OCI-LY7 (cell line): ENCODE data around the gene PSMD5. TPM values are rescaled to one million over a fixed set of nuclear protein-coding genes. Genes with fewer than 3 reads are reported as not detected.

Experiments used
- BruUV-seq: library from RNA; stranded (reverse); fragments of 400-500 nt; replicated peaks from 2 replicates; lab custom pipeline; 2021; lab: Mats Ljungman, UMichigan
- CTCF ChIA-PET: fragments of 300-600 bp; sonication (Branson Sonifier 250); formaldehyde crosslinking; loops from one replicate; lab custom pipeline; 2022; ENCODE audit warnings: antibody characterized with exemption; ENCODE audit not compliant: unreplicated experiment; lab: Charles Lee
- POLR2A ChIA-PET: fragments of 300-600 bp; sonication (Branson Sonifier 250); formaldehyde crosslinking; loops from one replicate; lab custom pipeline; 2022; ENCODE audit warnings: antibody characterized with exemption; lab: Charles Lee
- DNase-seq: peaks from one replicate; pipeline ENCODE4 v3.0.0-alpha.2; 2015; ENCODE audit warnings: low spot score
- H2AFZ ChIP-seq: fragments of 200-600 bp; sonication (generic), shearing (Covaris generic); 2 replicates; pipeline ENCODE4 v1.6.1; 2014; ENCODE audit warnings: mild to moderate bottlenecking, antibody characterized with exemption, low read length, moderate library complexity
- H3K27ac ChIP-seq: fragments of 200-600 bp; sonication (generic); 2 replicates; pipeline ENCODE4 v1.5.1; 2014; ENCODE audit warnings: mixed run types, low read depth, mild to moderate bottlenecking, moderate library complexity, low read length, inconsistent platforms; ENCODE audit not compliant: poor library complexity, severe bottlenecking
- H3K36me3 ChIP-seq: fragments of 200-600 bp; sonication (generic); 2 replicates; pipeline ENCODE4 v1.6.1; 2014; ENCODE audit warnings: mild to moderate bottlenecking, antibody characterized with exemption, low read length, moderate library complexity, mixed read lengths; ENCODE audit not compliant: insufficient read depth
- H3K4me1 ChIP-seq: fragments of 200-600 bp; sonication (generic); 2 replicates; pipeline ENCODE4 v1.5.1; 2014; ENCODE audit warnings: mild to moderate bottlenecking, low read length; ENCODE audit not compliant: insufficient read depth, poor library complexity, severe bottlenecking
- H3K4me2 ChIP-seq: fragments of 200-600 bp; sonication (generic); 2 replicates; pipeline ENCODE4 v1.6.1; 2014; ENCODE audit warnings: mild to moderate bottlenecking, low read length
- H3K4me3 ChIP-seq: fragments of 200-600 bp; sonication (generic); 2 replicates; pipeline ENCODE4 v1.5.1; 2014; ENCODE audit warnings: mild to moderate bottlenecking, low read depth, low read length; ENCODE audit not compliant: poor library complexity, severe bottlenecking
- H3K79me2 ChIP-seq: fragments of 200-600 bp; sonication (generic); 2 replicates; pipeline ENCODE4 v1.6.1; 2016; ENCODE audit warnings: low read depth, mild to moderate bottlenecking, low read length, moderate library complexity, mixed read lengths; ENCODE audit not compliant: insufficient read depth
- H3K9me2 ChIP-seq: fragments of 200-600 bp; sonication (generic); 2 replicates; pipeline ENCODE4 v1.6.1; 2016; ENCODE audit warnings: mild to moderate bottlenecking, low read length, mixed read lengths; ENCODE audit not compliant: insufficient read depth
- H3K9me3 ChIP-seq: fragments of 200-600 bp; sonication (generic); 2 replicates; pipeline ENCODE4 v1.6.1; 2014; ENCODE audit warnings: mild to moderate bottlenecking, mixed run types, low read length, mixed read lengths
- H4K20me1 ChIP-seq: fragments of 200-600 bp; sonication (generic); 2 replicates; pipeline ENCODE4 v1.6.1; 2014; ENCODE audit warnings: mild to moderate bottlenecking, antibody characterized with exemption, low read length, moderate library complexity, mixed read lengths; ENCODE audit not compliant: insufficient read depth
- EZH2phosphoT487 ChIP-seq: fragments of 200-600 bp; sonication (generic); IDR thresholded peaks from 2 replicates; pipeline ENCODE4 v1.6.1; 2018; ENCODE audit warnings: low read depth, borderline replicate concordance, mild to moderate bottlenecking, mixed run types, antibody characterized with exemption, low read length, moderate library complexity, mixed read lengths
- intact Hi-C: fragments of 100-400 bp; cut with micrococcal nuclease; formaldehyde crosslinking; loops from one replicate; pipeline ENCODE4 v1.10.0; 2022; ENCODE audit not compliant: unreplicated experiment
- total RNA-seq, 2 experiments: library from RNA; depleted of rRNA in 1 of 2; stranded (reverse); fragments of >200 nt in 1 of 2; shearing (Covaris generic) in 1 of 2; gene quantifications; 2 replicates each; pipeline ENCODE4 v1.2.3, GENCODE V29; 2014 to 2022
- TF ChIP-seq, protein P1 (sequence below): fragments of 200-600 bp; sonication (generic); conservative IDR thresholded peaks from 2 replicates; pipeline ENCODE4 v1.5.1; 2014; ENCODE audit warnings: mild to moderate bottlenecking, antibody characterized with exemption, low read length, moderate library complexity, mixed read lengths

PSMD5 gene
- total RNA-seq, 2 experiments from 2014 or later, result 12.0 to 33.3 TPM

GRCh38 chr9:120886490-120886967 lies 43.8 kb upstream of the PSMD5 start:
- no peak for TF ChIP-seq EZH2phosphoT487
- TF ChIP-seq, protein P1, sequence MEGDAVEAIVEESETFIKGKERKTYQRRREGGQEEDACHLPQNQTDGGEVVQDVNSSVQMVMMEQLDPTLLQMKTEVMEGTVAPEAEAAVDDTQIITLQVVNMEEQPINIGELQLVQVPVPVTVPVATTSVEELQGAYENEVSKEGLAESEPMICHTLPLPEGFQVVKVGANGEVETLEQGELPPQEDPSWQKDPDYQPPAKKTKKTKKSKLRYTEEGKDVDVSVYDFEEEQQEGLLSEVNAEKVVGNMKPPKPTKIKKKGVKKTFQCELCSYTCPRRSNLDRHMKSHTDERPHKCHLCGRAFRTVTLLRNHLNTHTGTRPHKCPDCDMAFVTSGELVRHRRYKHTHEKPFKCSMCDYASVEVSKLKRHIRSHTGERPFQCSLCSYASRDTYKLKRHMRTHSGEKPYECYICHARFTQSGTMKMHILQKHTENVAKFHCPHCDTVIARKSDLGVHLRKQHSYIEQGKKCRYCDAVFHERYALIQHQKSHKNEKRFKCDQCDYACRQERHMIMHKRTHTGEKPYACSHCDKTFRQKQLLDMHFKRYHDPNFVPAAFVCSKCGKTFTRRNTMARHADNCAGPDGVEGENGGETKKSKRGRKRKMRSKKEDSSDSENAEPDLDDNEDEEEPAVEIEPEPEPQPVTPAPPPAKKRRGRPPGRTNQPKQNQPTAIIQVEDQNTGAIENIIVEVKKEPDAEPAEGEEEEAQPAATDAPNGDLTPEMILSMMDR, result peak; percentile 54
- ChIA-PET CTCF (interaction anchor here (0.8 to 1.3 kb wide), 3 partner anchors 9 to 45 kb away, joined by 3 to 5 read pairs (median 4); no protein-coding TSS in a partner anchor), POLR2A (interaction anchor here (1.2 to 16.9 kb wide), 6 partner anchors 8 to 43 kb away, joined by 3 to 372 read pairs (median 8); partner anchors contain the start of gene TRAF1)
- Histone ChIP-seq H3K4me3 (no peak overlapping the region), H3K9me3 (no peaks in the 10 kb centered on the region), H3K9me2 (no peaks in the 10 kb centered on the region), H4K20me1 (no peaks in the 10 kb centered on the region), H2AFZ (peak overlapping the region; percentile 45; the same call in 1 of the 2 replicates), H3K4me2 (peak overlapping the region; percentile 51), H3K79me2 (no peaks in the 10 kb centered on the region), H3K4me1 (peaks cover 86% of the 10 kb centered on the region), H3K36me3 (no peaks in the 10 kb centered on the region), H3K27ac (peak overlapping the region; percentile 44)
- intact Hi-C loops, result no loop called here
- DNase-seq, result peak; percentile 69
- BruUV-seq, result no TSS peak

GRCh38 chr9:120885958-120886357 lies 43.2 kb upstream of the PSMD5 start:
- no peaks in the 10 kb centered on the region for H4K20me1 ChIP-seq
- TF ChIP-seq, protein P1, result no peak
- no peak for TF ChIP-seq EZH2phosphoT487
- no peaks in the 10 kb centered on the region for H3K9me2 ChIP-seq
- no peak overlapping the region for H3K4me3 ChIP-seq
- H3K4me2 ChIP-seq, result peak overlapping the region; percentile 51
- no peaks in the 10 kb centered on the region for H3K9me3 ChIP-seq
- intact Hi-C loops, result no loop called here
- H2AFZ ChIP-seq, result peak overlapping the region; percentile 45; the same call in 1 of the 2 replicates
- H3K27ac ChIP-seq, result peak overlapping the region; percentile 44
- no peaks in the 10 kb centered on the region for H3K79me2 ChIP-seq
- ChIA-PET CTCF (interaction anchor here (0.8 to 1.3 kb wide), 3 partner anchors 9 to 46 kb away, joined by 3 to 5 read pairs (median 4); no protein-coding TSS in a partner anchor), POLR2A (interaction anchor here (1.2 to 16.9 kb wide), 6 partner anchors 8 to 44 kb away, joined by 3 to 372 read pairs (median 8); partner anchors contain the start of gene TRAF1)
- H3K4me1 ChIP-seq, result peaks cover 86% of the 10 kb centered on the region
- H3K36me3 ChIP-seq, result no peaks in the 10 kb centered on the region
- peak; percentile 53 for DNase-seq
- no TSS peak for BruUV-seq

DNA sequence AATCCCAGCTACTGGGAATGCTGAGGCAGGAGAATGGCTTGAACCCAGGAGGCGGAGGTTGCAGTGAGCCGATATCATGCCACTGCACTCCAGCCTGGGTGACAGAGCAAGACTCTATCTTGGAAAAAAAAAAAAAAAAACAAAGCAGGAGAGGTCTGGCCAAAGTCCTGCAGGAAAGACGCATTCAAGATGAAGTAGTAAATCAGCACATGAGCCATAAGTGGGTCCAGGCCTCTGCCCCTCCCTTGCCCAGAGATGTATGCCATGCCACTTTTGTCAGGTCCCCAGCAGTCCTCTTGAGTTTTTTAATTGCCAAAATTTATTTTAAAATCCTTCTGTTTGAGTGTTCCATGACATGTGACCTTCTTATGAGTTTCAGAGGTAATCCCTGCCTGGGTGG lies 42.7 kb upstream of the PSMD5 start:
- H3K9me3 ChIP-seq, result no peaks in the 10 kb centered on the region
- BruUV-seq, result no TSS peak
- no peak overlapping the region for H3K4me3 ChIP-seq
- H2AFZ ChIP-seq, result peak overlapping the region; percentile 45; the same call in 1 of the 2 replicates
- TF ChIP-seq, protein P1, result no peak
- TF ChIP-seq EZH2phosphoT487, result no peak
- intact Hi-C loops, result no loop called here
- POLR2A ChIA-PET, result interaction anchor here (0.6 to 16.9 kb wide), 9 partner anchors 8 to 187 kb away, joined by 3 to 372 read pairs (median 4); partner anchors contain the start of gene TRAF1
- H3K79me2 ChIP-seq, result no peaks in the 10 kb centered on the region
- H4K20me1 ChIP-seq, result no peaks in the 10 kb centered on the region
- no peak for DNase-seq
- peak overlapping the region; percentile 51 for H3K4me2 ChIP-seq
- H3K27ac ChIP-seq, result peak overlapping the region; percentile 44
- no peaks in the 10 kb centered on the region for H3K36me3 ChIP-seq
- no peaks in the 10 kb centered on the region for H3K9me2 ChIP-seq
- peaks cover 86% of the 10 kb centered on the region for H3K4me1 ChIP-seq
- CTCF ChIA-PET, result interaction anchor here (0.8 to 1.3 kb wide), 2 partner anchors 10 to 47 kb away, joined by 3 to 4 read pairs; no protein-coding TSS in a partner anchor
